ENCODE results near the gene SLC9B1.

DNA sequence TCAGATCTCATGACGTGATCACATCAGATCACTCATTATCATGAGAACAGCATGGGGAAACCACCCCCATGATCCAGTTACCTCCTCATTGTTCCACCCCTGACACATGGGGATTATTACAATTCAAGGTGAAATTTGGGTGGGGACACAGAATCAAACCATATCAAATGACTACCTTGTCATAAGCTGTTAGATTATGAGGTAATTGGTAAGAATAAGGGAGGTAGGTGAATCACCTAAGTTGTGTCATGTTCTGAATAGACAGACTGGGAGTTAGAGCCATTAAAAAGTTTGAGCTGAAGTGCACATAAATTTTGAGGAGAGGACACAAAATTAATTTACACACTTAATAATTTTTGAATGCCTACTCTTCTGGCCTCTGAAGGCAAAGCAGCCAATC lies 24.7 kb downstream of the SLC9B1 start:
- TF ChIP-seq, protein P1, sequence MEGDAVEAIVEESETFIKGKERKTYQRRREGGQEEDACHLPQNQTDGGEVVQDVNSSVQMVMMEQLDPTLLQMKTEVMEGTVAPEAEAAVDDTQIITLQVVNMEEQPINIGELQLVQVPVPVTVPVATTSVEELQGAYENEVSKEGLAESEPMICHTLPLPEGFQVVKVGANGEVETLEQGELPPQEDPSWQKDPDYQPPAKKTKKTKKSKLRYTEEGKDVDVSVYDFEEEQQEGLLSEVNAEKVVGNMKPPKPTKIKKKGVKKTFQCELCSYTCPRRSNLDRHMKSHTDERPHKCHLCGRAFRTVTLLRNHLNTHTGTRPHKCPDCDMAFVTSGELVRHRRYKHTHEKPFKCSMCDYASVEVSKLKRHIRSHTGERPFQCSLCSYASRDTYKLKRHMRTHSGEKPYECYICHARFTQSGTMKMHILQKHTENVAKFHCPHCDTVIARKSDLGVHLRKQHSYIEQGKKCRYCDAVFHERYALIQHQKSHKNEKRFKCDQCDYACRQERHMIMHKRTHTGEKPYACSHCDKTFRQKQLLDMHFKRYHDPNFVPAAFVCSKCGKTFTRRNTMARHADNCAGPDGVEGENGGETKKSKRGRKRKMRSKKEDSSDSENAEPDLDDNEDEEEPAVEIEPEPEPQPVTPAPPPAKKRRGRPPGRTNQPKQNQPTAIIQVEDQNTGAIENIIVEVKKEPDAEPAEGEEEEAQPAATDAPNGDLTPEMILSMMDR (IDR thresholded peaks at IDR 0.05), result no peak
- no peak for TF ChIP-seq POLR2A (IDR thresholded peaks at IDR 0.05)

Measured in lower leg skin (tissue), 3 donors.